ENCODE measurements around the gene RORB. TPM values are rescaled to one million over a fixed set of nuclear protein-coding genes. Genes with fewer than 3 reads are reported as not detected.

The RORB gene
- total RNA-seq, 6 experiments from 2014 or later = not detected

DNA sequence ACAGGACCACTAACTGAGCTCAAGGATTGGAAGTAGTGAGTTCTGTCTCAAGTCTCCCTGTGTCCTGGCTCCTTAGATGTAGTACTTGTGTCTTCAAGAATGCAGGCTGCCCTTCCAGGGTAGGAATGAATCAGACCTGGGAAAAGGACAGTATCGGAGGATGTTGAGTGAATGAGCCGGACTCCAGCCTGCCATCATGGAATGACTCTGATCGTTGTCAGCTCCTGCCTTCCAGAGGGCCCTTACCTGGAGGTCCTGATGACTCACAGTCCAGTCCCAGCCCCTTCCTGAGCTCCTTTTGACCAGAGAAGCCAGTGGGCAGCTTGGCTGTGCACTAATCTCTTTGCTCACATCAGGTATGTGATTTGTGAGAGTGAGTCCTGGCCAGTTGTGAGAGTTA, 229.4 kb downstream of the RORB start:
- Mint-ChIP-seq H3K27ac (no peak overlapping the region), H3K9me3 (no peaks in the 10 kb centered on the region; the same call in 1 of the 2 replicates), H3K4me1 (ENCODE audit: low read depth) (no peaks in the 10 kb centered on the region), H3K4me3 (no peak overlapping the region), H3K36me3 (ENCODE audit: low read depth) (no peaks in the 10 kb centered on the region), H3K27me3 (ENCODE audit: insufficient read depth) (peaks cover 6% of the 10 kb centered on the region)
- TF ChIP-seq, protein P1, sequence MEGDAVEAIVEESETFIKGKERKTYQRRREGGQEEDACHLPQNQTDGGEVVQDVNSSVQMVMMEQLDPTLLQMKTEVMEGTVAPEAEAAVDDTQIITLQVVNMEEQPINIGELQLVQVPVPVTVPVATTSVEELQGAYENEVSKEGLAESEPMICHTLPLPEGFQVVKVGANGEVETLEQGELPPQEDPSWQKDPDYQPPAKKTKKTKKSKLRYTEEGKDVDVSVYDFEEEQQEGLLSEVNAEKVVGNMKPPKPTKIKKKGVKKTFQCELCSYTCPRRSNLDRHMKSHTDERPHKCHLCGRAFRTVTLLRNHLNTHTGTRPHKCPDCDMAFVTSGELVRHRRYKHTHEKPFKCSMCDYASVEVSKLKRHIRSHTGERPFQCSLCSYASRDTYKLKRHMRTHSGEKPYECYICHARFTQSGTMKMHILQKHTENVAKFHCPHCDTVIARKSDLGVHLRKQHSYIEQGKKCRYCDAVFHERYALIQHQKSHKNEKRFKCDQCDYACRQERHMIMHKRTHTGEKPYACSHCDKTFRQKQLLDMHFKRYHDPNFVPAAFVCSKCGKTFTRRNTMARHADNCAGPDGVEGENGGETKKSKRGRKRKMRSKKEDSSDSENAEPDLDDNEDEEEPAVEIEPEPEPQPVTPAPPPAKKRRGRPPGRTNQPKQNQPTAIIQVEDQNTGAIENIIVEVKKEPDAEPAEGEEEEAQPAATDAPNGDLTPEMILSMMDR (IDR thresholded peaks at IDR 0.05) = no peak
- DNase-seq = no peak

DNA sequence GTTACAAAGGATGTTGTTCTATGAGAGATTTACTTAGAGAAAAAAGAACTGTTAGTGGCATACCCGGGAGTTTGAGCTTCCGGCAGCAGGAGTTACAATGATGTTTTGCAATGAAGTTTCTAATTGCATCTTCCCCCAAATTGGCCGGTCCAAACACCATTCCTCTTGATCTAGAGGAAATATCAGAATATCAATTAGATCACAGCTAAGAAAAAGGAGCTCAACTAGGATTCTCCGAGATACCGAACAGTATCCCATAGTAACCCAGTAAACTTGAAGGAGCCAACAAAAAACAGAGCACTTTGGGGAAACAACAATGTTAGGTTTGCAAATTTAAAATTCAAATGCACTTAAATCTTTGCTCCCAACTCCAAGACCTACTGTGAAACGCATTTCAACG, 231.0 kb downstream of the RORB start:
- Mint-ChIP-seq H3K4me3 (no peak overlapping the region), H3K27ac (no peak overlapping the region), H3K27me3 (ENCODE audit: insufficient read depth) (peaks cover 6% of the 10 kb centered on the region), H3K9me3 (no peaks in the 10 kb centered on the region; the same call in 1 of the 2 replicates), H3K36me3 (ENCODE audit: low read depth) (no peaks in the 10 kb centered on the region), H3K4me1 (ENCODE audit: low read depth) (no peaks in the 10 kb centered on the region)
- DNase-seq = no peak
- TF ChIP-seq, protein P1 (IDR thresholded peaks at IDR 0.05) = no peak

DNA sequence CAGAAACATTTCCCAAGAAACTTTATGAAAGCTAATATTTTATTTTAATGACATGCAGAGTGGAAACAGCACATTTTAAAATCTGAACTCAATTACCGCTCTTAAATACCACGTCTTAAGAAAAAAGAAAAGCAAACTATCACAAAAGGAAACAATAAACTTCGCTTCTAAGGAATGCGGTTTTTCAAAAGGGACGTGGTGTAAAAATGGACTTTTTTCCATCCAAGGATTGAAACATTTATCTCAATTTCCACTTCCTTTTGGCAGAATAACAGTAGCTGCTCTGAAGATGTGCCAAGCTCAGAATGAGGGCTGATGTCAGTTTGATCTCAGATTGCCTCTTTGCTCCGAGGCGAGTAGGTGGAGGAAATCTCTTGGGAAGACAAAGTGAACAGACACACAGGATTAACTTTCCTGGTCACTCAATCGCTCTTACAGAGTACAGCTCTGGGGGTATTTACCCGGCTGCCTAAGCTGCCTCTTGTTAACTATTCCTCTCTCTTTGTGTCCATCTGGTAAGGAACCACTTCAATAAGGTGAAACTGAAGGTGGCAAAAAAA, 232.1 kb downstream of the RORB start:
- H3K36me3 Mint-ChIP-seq (ENCODE audit: low read depth) = no peaks in the 10 kb centered on the region
- H3K4me1 Mint-ChIP-seq (ENCODE audit: low read depth) = no peaks in the 10 kb centered on the region
- H3K27me3 Mint-ChIP-seq (ENCODE audit: insufficient read depth) = peaks cover 6% of the 10 kb centered on the region
- H3K9me3 Mint-ChIP-seq = no peaks in the 10 kb centered on the region; the same call in 1 of the 2 replicates
- H3K27ac Mint-ChIP-seq = no peak overlapping the region
- TF ChIP-seq, protein P1 (IDR thresholded peaks at IDR 0.05) = no peak
- H3K4me3 Mint-ChIP-seq = no peak overlapping the region
- no peak for DNase-seq

DNA sequence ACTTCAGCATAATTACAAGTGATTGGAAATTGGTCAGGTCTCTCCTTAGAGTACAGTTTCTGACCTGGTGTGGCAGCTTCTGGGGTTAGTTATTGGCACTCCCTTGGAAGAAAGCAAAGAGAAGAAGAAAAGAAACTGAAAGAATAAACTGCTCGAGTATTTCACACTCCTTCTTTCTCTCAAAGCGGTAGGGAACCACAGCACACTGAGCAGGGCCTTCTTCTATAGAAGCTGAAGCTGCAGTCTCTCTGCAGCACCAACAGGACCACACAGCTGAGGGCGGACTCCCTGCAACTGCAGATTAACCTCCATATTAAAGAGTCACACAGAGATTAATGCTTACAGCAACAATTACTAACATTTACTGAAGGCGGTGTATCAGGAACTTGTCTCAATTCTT, 238.6 kb downstream of the RORB start:
- no peaks in the 10 kb centered on the region for H3K36me3 Mint-ChIP-seq (ENCODE audit: low read depth)
- H3K27ac Mint-ChIP-seq = no peak overlapping the region
- H3K4me1 Mint-ChIP-seq (ENCODE audit: low read depth) = no peaks in the 10 kb centered on the region
- H3K4me3 Mint-ChIP-seq = peak overlapping the region; percentile 32; the same call in 1 of the 2 replicates
- TF ChIP-seq, protein P1 (IDR thresholded peaks at IDR 0.05) = no peak
- H3K27me3 Mint-ChIP-seq (ENCODE audit: insufficient read depth) = no peaks in the 10 kb centered on the region; the same call in 1 of the 2 replicates
- no peak for DNase-seq
- H3K9me3 Mint-ChIP-seq = no peaks in the 10 kb centered on the region

DNA sequence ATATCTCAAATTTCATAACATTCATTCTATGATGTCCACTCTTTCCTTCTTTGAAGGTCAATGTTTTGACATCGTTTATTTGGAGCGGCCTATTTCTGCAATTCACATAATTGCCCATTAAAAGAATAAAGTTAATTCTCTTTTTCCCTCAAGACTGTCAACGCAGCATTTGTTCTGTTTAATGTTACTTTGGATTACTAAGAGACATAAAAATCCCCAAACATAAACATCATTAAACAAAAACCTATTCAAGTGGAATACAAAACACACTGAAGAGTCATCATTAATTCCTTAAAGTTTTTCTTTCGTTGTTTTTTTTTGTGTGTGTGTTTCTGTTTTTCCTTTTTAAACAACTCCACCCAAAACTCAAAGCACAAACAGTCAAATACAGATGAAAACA, 239.5 kb downstream of the RORB start:
- Mint-ChIP-seq H3K36me3 (ENCODE audit: low read depth) (no peaks in the 10 kb centered on the region), H3K4me3 (no peak overlapping the region), H3K9me3 (no peaks in the 10 kb centered on the region), H3K4me1 (ENCODE audit: low read depth) (no peaks in the 10 kb centered on the region), H3K27ac (no peak overlapping the region), H3K27me3 (ENCODE audit: insufficient read depth) (no peaks in the 10 kb centered on the region; the same call in 1 of the 2 replicates)
- TF ChIP-seq, protein P1 (IDR thresholded peaks at IDR 0.05) = no peak
- no peak for DNase-seq

All from HFFc6 (cell line).